WTC11 (cell line): ENCODE measurements around the gene B3GNT9. TPM values are rescaled to one million over a fixed set of nuclear protein-coding genes. Genes with fewer than 3 reads are reported as not detected.

Experiments used
- ATAC-seq: fragments of 200-7000 bp; cut with Tn5 transposase; 2 replicates; pipeline ENCODE4 v1.10.0; 2021; ENCODE audit warnings: mild to moderate bottlenecking, moderate library complexity
- CTCF ChIA-PET: fragments of 300-600 bp; sonication (Branson Sonifier 250); formaldehyde crosslinking; loops from one replicate; lab custom pipeline; 2021; ENCODE audit warnings: antibody characterized with exemption; lab: Charles Lee
- POLR2A ChIA-PET: fragments of 350-600 bp; sonication (Branson Sonifier 250); formaldehyde crosslinking; loops from one replicate; lab custom pipeline; 2021; ENCODE audit warnings: antibody characterized with exemption; lab: Charles Lee
- DNase-seq: peaks from one replicate; pipeline ENCODE4 v3.0.0; 2021; ENCODE audit warnings: low spot score
- H3K27ac Mint-ChIP-seq: 2 replicates; pipeline ENCODE4 v1.8.0; 2021; ENCODE audit warnings: mixed read lengths
- H3K27me3 Mint-ChIP-seq: 2 replicates; pipeline ENCODE4 v1.8.0; 2021; ENCODE audit warnings: low read depth, mild to moderate bottlenecking, moderate library complexity, mixed read lengths
- H3K36me3 Mint-ChIP-seq: 2 replicates; pipeline ENCODE4 v1.8.0; 2021; ENCODE audit warnings: mixed read lengths
- H3K4me1 Mint-ChIP-seq: 2 replicates; pipeline ENCODE4 v1.8.0; 2022; ENCODE audit warnings: mixed read lengths
- H3K4me3 Mint-ChIP-seq: 2 replicates; pipeline ENCODE4 v1.8.0; 2021; ENCODE audit warnings: mild to moderate bottlenecking, moderate library complexity, mixed read lengths
- H3K9me3 Mint-ChIP-seq: 2 replicates; pipeline ENCODE4 v1.8.0; 2021; ENCODE audit warnings: mixed read lengths
- AFF4 ChIP-seq: sonication (generic); formaldehyde crosslinking; IDR thresholded peaks from 2 replicates; pipeline ENCODE4 v1.8.1; 2023; ENCODE audit warnings: mild to moderate bottlenecking, missing genetic modification reagents, borderline replicate concordance
- AR ChIP-seq: fragments of 250-450 bp; sonication (Bioruptor Pico); IDR thresholded peaks from 2 replicates; pipeline ENCODE4 v1.9.0; 2021; ENCODE audit warnings: mild to moderate bottlenecking
- ARID4B ChIP-seq: sonication (generic); formaldehyde crosslinking; IDR thresholded peaks from 2 replicates; pipeline ENCODE4 v1.8.0; 2023; ENCODE audit warnings: missing genetic modification reagents, mild to moderate bottlenecking, borderline replicate concordance
- E2F5 ChIP-seq: sonication (generic); formaldehyde crosslinking; IDR thresholded peaks from 2 replicates; pipeline ENCODE4 v1.8.1; 2022; ENCODE audit warnings: mild to moderate bottlenecking, moderate library complexity, missing genetic modification reagents
- IRF1 ChIP-seq: sonication (generic); formaldehyde crosslinking; IDR thresholded peaks from 2 replicates; pipeline ENCODE4 v1.8.0; 2023; ENCODE audit warnings: missing genetic modification reagents
- JAZF1 ChIP-seq: fragments of 250-450 bp; sonication (Bioruptor Pico); IDR thresholded peaks from 2 replicates; pipeline ENCODE4 v1.9.0; 2021; ENCODE audit warnings: moderate library complexity, mild to moderate bottlenecking, inconsistent platforms
- NR2C2 ChIP-seq: sonication (generic); formaldehyde crosslinking; IDR thresholded peaks from 2 replicates; pipeline ENCODE4 v1.8.0; 2022; ENCODE audit warnings: mild to moderate bottlenecking, missing genetic modification reagents
- RELA ChIP-seq: sonication (generic); formaldehyde crosslinking; IDR thresholded peaks from 2 replicates; pipeline ENCODE4 v1.8.1; 2022; ENCODE audit warnings: missing genetic modification reagents, mild to moderate bottlenecking, borderline replicate concordance
- ZNF281 ChIP-seq: sonication (generic); formaldehyde crosslinking; IDR thresholded peaks from 2 replicates; pipeline ENCODE4 v1.8.0; 2023; ENCODE audit warnings: mild to moderate bottlenecking, missing genetic modification reagents
- ZNF425 ChIP-seq: fragments of 250-450 bp; sonication (Bioruptor Pico); conservative IDR thresholded peaks from 2 replicates; pipeline ENCODE4 v1.9.0; 2021; ENCODE audit warnings: mild to moderate bottlenecking
- total RNA-seq: library from RNA; stranded (reverse); gene quantifications from 3 replicates; pipeline ENCODE4 v1.2.3, GENCODE V29; 2021

Gene B3GNT9
- total RNA-seq, 1 experiment from 2014 or later: 6.4 TPM

- TF ChIP-seq ZNF281 (peak; percentile 30; the same call in 1 of the 2 replicates), E2F5 (peak; percentile 86; the same call in 1 of the 2 replicates), NR2C2 (CRISPR knock-in tag) (no peak), ZNF425 (CRISPR knock-in tag) (no peak), IRF1 (CRISPR knock-in tag) (no peak)
Measured at GRCh38 chr16:67150047-67150832, 558 bp downstream of the B3GNT9 start (continued).

- peaks cover 8% of the 10 kb centered on the region for H3K4me1 Mint-ChIP-seq
- H3K27me3 Mint-ChIP-seq: peaks cover 44% of the 10 kb centered on the region
- H3K4me3 Mint-ChIP-seq: peak overlapping the region; percentile 48
- DNase-seq (no peak), ATAC-seq (peak; percentile 41; the same call in 1 of the 2 replicates)
- peaks cover 16% of the 10 kb centered on the region for H3K36me3 Mint-ChIP-seq
- POLR2A ChIA-PET: no interaction called here
- H3K9me3 Mint-ChIP-seq: no peaks in the 10 kb centered on the region
- CTCF ChIA-PET: interaction anchor here (0.6 to 15.3 kb wide), 9 partner anchors 10 to 192 kb away, joined by 3 to 386 read pairs (median 5); partner anchors contain the start of genes CES3, HSF4 and NOL3
- no peak overlapping the region for H3K27ac Mint-ChIP-seq
- TF ChIP-seq RELA (peak; percentile 67; the same call in 1 of the 2 replicates), AR (CRISPR knock-in tag) (no peak), JAZF1 (no peak), ARID4B (CRISPR knock-in tag) (no peak), AFF4 (CRISPR knock-in tag) (no peak)
Measured at GRCh38 chr16:67149276-67150046, 1.3 kb downstream of the B3GNT9 start.
